ENCODE measurements around the gene FMNL3.
A peak's percentile ranks its signal among the peaks of the same experiment; 100 is the strongest.

Gene FMNL3

GRCh38 chr12:49648712-49649003, 58.5 kb downstream of the FMNL3 start:
- no peak for DNase-seq

- no peak for DNase-seq
Measured at GRCh38 chr12:49647827-49648711, 59.1 kb downstream of the FMNL3 start.

GRCh38 chr12:49646871-49647654, 60.1 kb downstream of the FMNL3 start:
- no peak for DNase-seq

- no peak for DNase-seq
Measured at GRCh38 chr12:49646331-49646830, 60.8 kb downstream of the FMNL3 start.

GRCh38 chr12:49645146-49646039, 61.8 kb downstream of the FMNL3 start:
- no peak for DNase-seq

- DNase-seq = peak; percentile 81
Measured at GRCh38 chr12:49644620-49644994, 62.6 kb downstream of the FMNL3 start.

- no peak for DNase-seq
Measured at GRCh38 chr12:49643961-49644619, 63.1 kb downstream of the FMNL3 start.

- no peak for DNase-seq
Measured at GRCh38 chr12:49643135-49643534, 64.1 kb downstream of the FMNL3 start.

- peak; percentile 27 for DNase-seq
Measured at GRCh38 chr12:49642370-49642802, 64.8 kb downstream of the FMNL3 start.

- no peak for DNase-seq
Measured at GRCh38 chr12:49641748-49642369, 65.3 kb downstream of the FMNL3 start.

GRCh38 chr12:49636979-49637755, 70.0 kb downstream of the FMNL3 start:
- DNase-seq = peak; percentile 81

GRCh38 chr12:49636574-49636973, 70.6 kb downstream of the FMNL3 start:
- DNase-seq = no peak

- DNase-seq = no peak
Measured at GRCh38 chr12:49635656-49636055, 71.5 kb downstream of the FMNL3 start.

- DNase-seq = no peak
Measured at GRCh38 chr12:49635036-49635435, 72.2 kb downstream of the FMNL3 start.

GRCh38 chr12:49633703-49634345, 73.4 kb downstream of the FMNL3 start:
- no peak for DNase-seq

- DNase-seq = no peak
Measured at GRCh38 chr12:49632986-49633702, 74.1 kb downstream of the FMNL3 start.

GRCh38 chr12:49632401-49632800, 74.8 kb downstream of the FMNL3 start:
- no peak for DNase-seq

- no peak for DNase-seq
Measured at GRCh38 chr12:49631336-49631907, 75.8 kb downstream of the FMNL3 start.

GRCh38 chr12:49627752-49628360, 79.3 kb downstream of the FMNL3 start:
- no peak for DNase-seq
